Activated CD4-positive, alpha-beta T cell treated with anti-CD3 and anti-CD28 coated beads, Interleukin-2, amount 50 U/mL, for 1 hour (primary cell): ENCODE results near the gene STX17.

Experiments used
- DNase-seq: peaks from one replicate; pipeline ENCODE4 v3.0.0-alpha.2; 2020

Gene STX17

GRCh38 chr9:99911600-99911999, 5.1 kb downstream of the STX17 start:
- DNase-seq, result no peak

- no peak for DNase-seq
Measured at GRCh38 chr9:99916650-99917049, 10.2 kb downstream of the STX17 start.

GRCh38 chr9:99918134-99918533, 11.7 kb downstream of the STX17 start:
- no peak for DNase-seq

GRCh38 chr9:99919930-99920329, 13.5 kb downstream of the STX17 start:
- DNase-seq, result no peak

- DNase-seq, result no peak
Measured at GRCh38 chr9:99921875-99922710, 15.6 kb downstream of the STX17 start.

- DNase-seq, result no peak
Measured at GRCh38 chr9:99922711-99923030, 16.2 kb downstream of the STX17 start.

- no peak for DNase-seq
Measured at GRCh38 chr9:99925541-99925940, 19.1 kb downstream of the STX17 start.

GRCh38 chr9:99929652-99930051, 23.2 kb downstream of the STX17 start:
- DNase-seq, result no peak

- DNase-seq, result no peak
Measured at GRCh38 chr9:99931155-99931840, 24.8 kb downstream of the STX17 start.

- DNase-seq, result no peak
Measured at GRCh38 chr9:99936947-99937587, 30.6 kb downstream of the STX17 start.

- no peak for DNase-seq
Measured at GRCh38 chr9:99947395-99947794, 40.9 kb downstream of the STX17 start.

GRCh38 chr9:99948482-99948881, 42.0 kb downstream of the STX17 start:
- DNase-seq, result no peak

GRCh38 chr9:99948896-99949295, 42.4 kb downstream of the STX17 start:
- DNase-seq, result no peak

- no peak for DNase-seq
Measured at GRCh38 chr9:99953861-99954507, 47.5 kb downstream of the STX17 start.

GRCh38 chr9:99954819-99955218, 48.4 kb downstream of the STX17 start:
- no peak for DNase-seq

GRCh38 chr9:99955606-99956005, 49.2 kb downstream of the STX17 start:
- DNase-seq, result no peak

- no peak for DNase-seq
Measured at GRCh38 chr9:99962680-99963261, 56.3 kb downstream of the STX17 start.

GRCh38 chr9:99964336-99964735, 57.9 kb downstream of the STX17 start:
- no peak for DNase-seq

- DNase-seq, result no peak
Measured at GRCh38 chr9:99966001-99966400, 59.5 kb downstream of the STX17 start.

GRCh38 chr9:99966716-99967115, 60.3 kb downstream of the STX17 start:
- no peak for DNase-seq

- no peak for DNase-seq
Measured at GRCh38 chr9:99967457-99967856, 61.0 kb downstream of the STX17 start.

GRCh38 chr9:99970481-99970880, 64.0 kb downstream of the STX17 start:
- no peak for DNase-seq

- DNase-seq, result no peak
Measured at GRCh38 chr9:99971410-99971809, 65.0 kb downstream of the STX17 start.
